Subcutaneous preadipocyte (primary cell): Measurements from ENCODE around the gene HOMER1. TPM values are rescaled to one million over a fixed set of nuclear protein-coding genes. Genes with fewer than 3 reads are reported as not detected.

Experiments used
- small RNA-seq: library from RNA; depleted of rRNA; stranded (forward); fragments of <200 nt; gene quantifications from one replicate; pipeline ENCODE3, GENCODE V24; 2012
- total RNA-seq: library from RNA; depleted of rRNA; stranded (reverse); fragments of >200 nt; gene quantifications from 2 replicates; pipeline ENCODE4 v1.2.3, GENCODE V29; 2012

Gene HOMER1
- total RNA-seq, result 5.5 and 7.0 TPM in 2 replicates

DNA sequence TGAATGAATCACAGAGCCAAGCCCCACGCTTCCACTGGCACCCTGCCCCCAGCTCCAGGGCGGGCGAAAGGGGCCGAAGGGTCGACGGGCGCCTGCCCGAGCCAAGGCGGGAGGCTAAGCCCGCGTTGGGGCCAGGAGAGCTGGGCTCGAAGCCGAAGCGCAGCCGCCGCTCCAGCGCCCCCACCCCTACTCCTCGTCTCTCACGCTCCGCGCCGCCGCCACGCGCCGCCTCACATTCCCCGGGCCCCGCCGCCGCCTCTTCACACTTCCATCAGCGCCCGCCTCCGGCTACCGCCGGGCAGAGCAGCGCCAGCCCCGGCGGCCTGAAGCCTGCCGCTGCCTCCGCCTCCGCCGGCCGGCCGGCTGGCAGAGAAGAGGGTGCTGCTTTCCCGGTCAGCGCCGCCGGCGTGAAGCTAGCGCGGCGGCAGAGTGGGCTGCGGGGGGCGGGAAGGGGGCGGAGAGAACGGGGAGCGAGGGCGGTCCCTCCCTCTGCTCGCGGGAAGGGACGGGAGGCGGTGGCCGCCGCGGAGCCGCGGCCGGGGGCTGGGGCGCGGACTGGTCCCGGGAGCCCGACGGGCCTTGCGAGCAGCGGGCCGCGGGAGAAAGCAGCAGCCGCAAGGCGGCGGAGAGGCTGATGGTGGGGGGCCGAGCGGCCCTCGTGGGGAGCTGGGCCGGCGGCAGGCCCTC is at the start of gene HOMER1:
Gene HOMER1, minus strand, starts transcription at position 431 of the 687 bp plus-strand sequence. CDS start 1,360 bp downstream, outside the sequence.

Small RNA genes lying within 50 kb of the gene (small RNA-seq; reads per million reads assigned to genes)
- not detected for gene RF00019

Other genes with a start within 250 kb of the HOMER1 start
- 44.6 and 47.0 TPM in 2 replicates for gene TENT2, start 98.3 kb upstream of the HOMER1 start, total RNA-seq
- 0.59 and 1.8 TPM in 2 replicates for gene CMYA5, start 175.7 kb upstream of the HOMER1 start, total RNA-seq